ENCODE results near the gene PRCD. TPM values are rescaled to one million over a fixed set of nuclear protein-coding genes. Genes with fewer than 3 reads are reported as not detected.
A peak's percentile ranks its signal among the peaks of the same experiment; 100 is the strongest.

PRCD gene
- total RNA-seq, 1 experiment from 2014 or later, result 2.5 TPM

DNA sequence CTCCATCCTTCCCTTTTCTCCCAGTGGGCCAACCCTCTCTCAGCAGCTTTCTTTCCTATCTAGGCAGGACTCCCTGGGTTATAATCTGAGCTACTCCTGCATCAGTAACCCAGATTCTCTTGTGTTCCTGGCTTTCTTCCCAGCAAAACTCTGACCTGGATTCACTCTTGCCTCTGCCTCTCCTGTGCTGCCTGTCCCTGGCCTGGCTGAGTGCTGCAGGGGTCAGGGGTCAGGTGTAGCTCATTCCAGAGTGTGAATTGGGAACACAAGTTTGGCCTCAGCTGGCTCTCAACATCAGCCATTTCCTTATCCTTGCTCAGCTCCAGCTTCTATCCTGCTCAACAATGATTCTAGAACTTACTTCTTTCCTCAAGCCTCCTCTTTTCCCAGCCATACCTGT, 48.3 kb downstream of the PRCD start:
- H3K4me3 ChIP-seq (ENCODE audit: low read length), result no peak overlapping the region
- BruUV-seq (replicated peaks), result no TSS peak
- no peaks in the 10 kb centered on the region for H3K9me3 ChIP-seq (ENCODE audit: low read length)
- H3K9ac ChIP-seq (ENCODE audit: low read length), result no peak overlapping the region
- H3K36me3 ChIP-seq (ENCODE audit: low read depth, low read length), result no peaks in the 10 kb centered on the region
- no peaks in the 10 kb centered on the region for H3F3A ChIP-seq (ENCODE audit: low read length, unreplicated experiment)
- H4K20me1 ChIP-seq (ENCODE audit: low read length), result no peaks in the 10 kb centered on the region
- H2AFZ ChIP-seq (ENCODE audit: low read length), result no peak overlapping the region
- DNase-seq (no peak), ATAC-seq (no peak)
- no peak overlapping the region for H3K4me2 ChIP-seq (ENCODE audit: low read length)
- TF ChIP-seq EZH2 (IDR thresholded peaks at IDR 0.05; ENCODE audit: low read length, unreplicated experiment) (no peak), CTCF (conservative IDR thresholded peaks at IDR 0.05; ENCODE audit: low read depth, low read length) (no peak), EZH2phosphoT487 (IDR thresholded peaks at IDR 0.05; ENCODE audit: borderline replicate concordance, low read length) (no peak)
- intact Hi-C loops (cut with micrococcal nuclease), result no loop called here
- no peaks in the 10 kb centered on the region for H3K9me2 ChIP-seq (replicated peaks; ENCODE audit: low read length)
- H3K4me1 ChIP-seq (ENCODE audit: insufficient read depth, low read length), result peaks cover 13% of the 10 kb centered on the region
- H3K27me3 ChIP-seq (ENCODE audit: low read length), result no peaks in the 10 kb centered on the region
- no peaks in the 10 kb centered on the region for H3K79me2 ChIP-seq (ENCODE audit: low read length)
- CTCF ChIA-PET, result no interaction called here
- POLR2A ChIA-PET (ENCODE audit: unreplicated experiment), result interaction anchor here (0.6 kb wide), 1 partner anchor 21 kb away, joined by 4 read pairs; no protein-coding TSS in a partner anchor
- no peak overlapping the region for H3K27ac ChIP-seq (ENCODE audit: low read length)

DNA sequence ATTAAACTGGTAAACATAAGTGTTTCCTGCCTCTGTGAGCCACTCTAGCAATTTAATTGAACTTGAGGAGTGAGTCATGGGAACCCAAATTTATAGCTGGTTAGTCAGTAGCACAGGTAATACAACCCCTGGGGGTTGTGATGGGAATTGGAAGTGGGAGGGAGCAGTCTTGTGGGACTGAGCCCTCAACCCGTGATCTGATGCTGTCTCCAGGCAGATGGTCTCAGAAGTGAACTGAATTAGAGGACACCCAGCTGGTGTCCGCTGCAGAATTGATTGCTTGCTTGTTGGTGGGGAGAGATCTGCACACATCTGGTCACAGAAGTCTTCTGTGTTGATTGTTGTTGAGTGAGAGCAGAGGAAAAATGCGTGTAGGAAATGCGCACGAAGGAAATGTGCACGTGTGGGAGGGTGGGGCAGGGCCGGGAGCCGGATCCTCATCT, 53.6 kb downstream of the PRCD start:
- CTCF ChIA-PET, result interaction anchor here (0.6 to 1.8 kb wide), 16 partner anchors 10 to 88 kb away, joined by 3 to 13 read pairs (median 3); a partner anchor contains a TSS
- peak; percentile 99 for DNase-seq
- H3F3A ChIP-seq (ENCODE audit: low read length, unreplicated experiment), result no peaks in the 10 kb centered on the region
- no peak overlapping the region for H2AFZ ChIP-seq (ENCODE audit: low read length)
- no peaks in the 10 kb centered on the region for H3K27me3 ChIP-seq (ENCODE audit: low read length)
- ATAC-seq, result peak; percentile 97
- no peaks in the 10 kb centered on the region for H3K9me2 ChIP-seq (replicated peaks; ENCODE audit: low read length)
- H3K27ac ChIP-seq (ENCODE audit: low read length), result peak overlapping the region; percentile 84
- H3K79me2 ChIP-seq (ENCODE audit: low read length), result no peaks in the 10 kb centered on the region
- POLR2A ChIA-PET (ENCODE audit: unreplicated experiment), result interaction anchor here (0.5 to 0.6 kb wide), 2 partner anchors 50 to 689 kb away, joined by 3 to 4 read pairs; partner anchors contain the start of gene ST6GALNAC1
- no TSS peak for BruUV-seq (replicated peaks)
- TF ChIP-seq EZH2 (IDR thresholded peaks at IDR 0.05; ENCODE audit: low read length, unreplicated experiment) (no peak), CTCF (conservative IDR thresholded peaks at IDR 0.05; ENCODE audit: low read depth, low read length) (peak; percentile 57)
- intact Hi-C loops (cut with micrococcal nuclease), result loop anchor here (2.0 kb wide), 1 partner anchor 71 kb away; no protein-coding TSS in a partner anchor
- peaks cover 34% of the 10 kb centered on the region for H3K4me1 ChIP-seq (ENCODE audit: insufficient read depth, low read length)
- no peak overlapping the region for H3K4me3 ChIP-seq (ENCODE audit: low read length)
- H4K20me1 ChIP-seq (ENCODE audit: low read length), result no peaks in the 10 kb centered on the region
- peak overlapping the region; percentile 8; the same call in 1 of the 2 replicates for H3K9ac ChIP-seq (ENCODE audit: low read length)
- no peaks in the 10 kb centered on the region for H3K9me3 ChIP-seq (ENCODE audit: low read length)
- H3K36me3 ChIP-seq (ENCODE audit: low read depth, low read length), result no peaks in the 10 kb centered on the region
- peak overlapping the region; percentile 64 for H3K4me2 ChIP-seq (ENCODE audit: low read length)

DNA sequence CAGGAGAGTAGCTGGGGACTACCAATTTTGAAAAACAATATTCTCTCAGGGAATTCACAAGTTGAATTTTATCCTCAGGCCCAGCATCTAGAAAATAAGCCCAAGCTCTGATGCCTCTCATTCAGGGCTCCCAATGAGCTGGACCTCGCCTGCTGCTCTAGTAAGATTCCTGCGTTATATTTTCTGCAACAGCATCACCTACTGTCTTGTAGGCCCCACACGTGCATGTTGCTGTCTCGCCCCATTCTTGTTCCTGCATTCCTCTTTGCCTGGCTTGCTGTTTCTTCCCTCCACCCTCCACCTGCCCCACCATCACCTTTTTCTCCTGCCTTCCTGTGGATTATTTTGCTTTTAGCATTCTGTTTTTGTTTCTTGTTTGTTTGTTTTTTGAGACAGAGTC, 54.1 kb downstream of the PRCD start:
- no peaks in the 10 kb centered on the region for H3K79me2 ChIP-seq (ENCODE audit: low read length)

More for the DNA sequence above, 54.1 kb downstream of the PRCD start:
- Histone ChIP-seq H2AFZ (ENCODE audit: low read length) (0 out of 2 replicates have a peak overlapping the region, but pooled peaks have one; percentile 3), H3K4me2 (ENCODE audit: low read length) (peak overlapping the region; percentile 39), H3K4me1 (ENCODE audit: insufficient read depth, low read length) (peaks cover 34% of the 10 kb centered on the region), H3K27ac (ENCODE audit: low read length) (peak overlapping the region; percentile 45), H3F3A (ENCODE audit: low read length, unreplicated experiment) (no peaks in the 10 kb centered on the region), H3K4me3 (ENCODE audit: low read length) (no peak overlapping the region), H3K9me3 (ENCODE audit: low read length) (no peaks in the 10 kb centered on the region), H3K27me3 (ENCODE audit: low read length) (no peaks in the 10 kb centered on the region), H3K36me3 (ENCODE audit: low read depth, low read length) (no peaks in the 10 kb centered on the region), H3K9ac (ENCODE audit: low read length) (peak overlapping the region; percentile 8; the same call in 1 of the 2 replicates), H3K9me2 (replicated peaks; ENCODE audit: low read length) (no peaks in the 10 kb centered on the region), H4K20me1 (ENCODE audit: low read length) (no peaks in the 10 kb centered on the region)
- TF ChIP-seq EZH2 (IDR thresholded peaks at IDR 0.05; ENCODE audit: low read length, unreplicated experiment) (no peak), EZH2phosphoT487 (IDR thresholded peaks at IDR 0.05; ENCODE audit: borderline replicate concordance, low read length) (no peak), CTCF (conservative IDR thresholded peaks at IDR 0.05; ENCODE audit: low read depth, low read length) (no peak; the same call in 1 of the 2 replicates)
- POLR2A ChIA-PET (ENCODE audit: unreplicated experiment), result interaction anchor here (0.5 kb wide), 1 partner anchor 689 kb away, joined by 3 read pairs; no protein-coding TSS in a partner anchor
- intact Hi-C loops (cut with micrococcal nuclease), result loop anchor here (2.0 kb wide), 1 partner anchor 71 kb away; no protein-coding TSS in a partner anchor
- no peak for DNase-seq
- ATAC-seq, result peak; percentile 43
- no TSS peak for BruUV-seq (replicated peaks)
- CTCF ChIA-PET, result interaction anchor here (0.5 to 1.8 kb wide), 14 partner anchors 10 to 136 kb away, joined by 3 to 13 read pairs (median 4); a partner anchor contains a TSS

Measured in PC-3 (cell line).